HG03159 (cell line): ENCODE measurements around the gene NPDC1.

Source experiments
- ATAC-seq: cut with Tn5 transposase; IDR thresholded peaks from one replicate; pipeline ENCODE4 v1.9.1; 2021; ENCODE audit warnings: mild to moderate bottlenecking, moderate library complexity; ENCODE audit not compliant: unreplicated experiment

The NPDC1 gene

GRCh38 chr9:137028263-137029057, 17.5 kb downstream of the NPDC1 start:
- ATAC-seq: peak; percentile 53

- no peak for ATAC-seq
Observed at GRCh38 chr9:137027369-137028262, 18.4 kb downstream of the NPDC1 start, which contains the start of gene ABCA2. ABCA2 (minus strand) TSS chr9:137028237; CDS start chr9:137028140, 97 bp downstream.

GRCh38 chr9:137026828-137027227, 19.1 kb downstream of the NPDC1 start:
- ATAC-seq: no peak

- ATAC-seq: no peak
Observed at GRCh38 chr9:137026384-137026783, 19.6 kb downstream of the NPDC1 start.

GRCh38 chr9:137025517-137025966, 20.4 kb downstream of the NPDC1 start:
- no peak for ATAC-seq

- no peak for ATAC-seq
Observed at GRCh38 chr9:137023583-137023991, 22.4 kb downstream of the NPDC1 start.

GRCh38 chr9:137023157-137023556, 22.8 kb downstream of the NPDC1 start:
- ATAC-seq: no peak

GRCh38 chr9:137022662-137023008, 23.3 kb downstream of the NPDC1 start:
- ATAC-seq: no peak

- ATAC-seq: no peak
Observed at GRCh38 chr9:137021979-137022661, 23.9 kb downstream of the NPDC1 start.

- no peak for ATAC-seq
Observed at GRCh38 chr9:137021568-137021978, 24.4 kb downstream of the NPDC1 start.

GRCh38 chr9:137020771-137021567, 25.0 kb downstream of the NPDC1 start:
- ATAC-seq: no peak

GRCh38 chr9:137019891-137020683, 25.9 kb downstream of the NPDC1 start:
- no peak for ATAC-seq

GRCh38 chr9:137018761-137019559, 27.0 kb downstream of the NPDC1 start:
- no peak for ATAC-seq

GRCh38 chr9:137017791-137018497, 28.0 kb downstream of the NPDC1 start:
- no peak for ATAC-seq

- ATAC-seq: no peak
Observed at GRCh38 chr9:137017071-137017470, 28.9 kb downstream of the NPDC1 start.

GRCh38 chr9:137016436-137016835, 29.5 kb downstream of the NPDC1 start:
- ATAC-seq: no peak

GRCh38 chr9:137015976-137016375, 30.0 kb downstream of the NPDC1 start:
- no peak for ATAC-seq

- no peak for ATAC-seq
Observed at GRCh38 chr9:137015540-137015930, 30.4 kb downstream of the NPDC1 start.
